Ovary (tissue), 9 donors: ENCODE measurements around the gene KLK15. TPM values are rescaled to one million over a fixed set of nuclear protein-coding genes. Genes with fewer than 3 reads are reported as not detected.

Source experiments
- DNase-seq, 5 donors: peaks; one replicate each; pipeline ENCODE4 v3.0.0-alpha.2; 2019 to 2020
- H3K27ac ChIP-seq, 2 donors: fragments of 200-600 bp; one replicate each; pipeline versions ENCODE4 v1.5.1 to v1.8.0; 2019 to 2022
- H3K27me3 ChIP-seq: fragments of 200-600 bp; one replicate; pipeline ENCODE4 v1.8.0; 2022
- H3K36me3 ChIP-seq: fragments of 200-600 bp; sonication (generic); one replicate; pipeline ENCODE4 v1.5.1; 2019
- H3K4me1 ChIP-seq: one replicate; pipeline ENCODE4 v1.8.1; 2013; ENCODE audit warnings: mild to moderate bottlenecking, moderate library complexity; ENCODE audit not compliant: insufficient read depth
- H3K4me3 ChIP-seq: fragments of 200-600 bp; sonication (generic); one replicate; pipeline ENCODE4 v1.5.1; 2017
- H3K9me3 ChIP-seq, 2 donors: fragments of 200-600 bp in 1 of 2; sonication (generic) in 1 of 2; one replicate each; pipeline versions ENCODE4 v1.5.1 to v1.8.1; 2013 to 2019; ENCODE audit warnings: mild to moderate bottlenecking in 1 of 2, moderate library complexity in 1 of 2
- CTCF ChIP-seq, 3 donors: fragments of 450-650 bp in 2 of 3; fragments of 200-600 bp in 1 of 3; IDR thresholded peaks; one replicate each; pipeline versions ENCODE4 v1.5.1 to v1.8.0; 2016 to 2022; ENCODE audit warnings: antibody characterized with exemption in 3 of 3, mild to moderate bottlenecking in 1 of 3
- EP300 ChIP-seq: sonication (generic); formaldehyde crosslinking; IDR thresholded peaks from one replicate; pipeline ENCODE4 v1.6.1; 2017; ENCODE audit warnings: antibody characterized with exemption
- POLR2A ChIP-seq: fragments of 450-650 bp; IDR thresholded peaks from one replicate; pipeline ENCODE4 v1.6.1; 2017; ENCODE audit warnings: antibody characterized with exemption, mild to moderate bottlenecking, moderate library complexity
- WGBS, 3 donors: extraction: QIAGEN DNeasy Blood & Tissue Kit in 1 of 3; methylation state at CpG; one replicate each; pipeline versions ENCODE4 v1.1.5 to v1.1.7; 2013 to 2017; 5-methylcytosine and 5-hydroxymethylcytosine counted together
- intact Hi-C, 4 donors: fragments of 100-400 bp; cut with DNase I; formaldehyde crosslinking; loops; one replicate each; pipeline versions ENCODE4 v1.11.0 to v1.15.1; 2022 to 2023
- polyA plus RNA-seq, 2 donors: library from polyadenylated mRNA; stranded (reverse); fragments of 200-250 nt in 1 of 2; fragments of 350-450 nt in 1 of 2; fragmentation: Illumina TruSeq in 1 of 2; extraction: RNeasy Lipid Tissue Mini Kit (QIAGEN cat#74804) in 1 of 2; gene quantifications; one replicate each; pipeline ENCODE4 v1.2.3, GENCODE V29; 2013 to 2014
- total RNA-seq, 7 donors: library from RNA; depleted of rRNA in 2 of 7; stranded (reverse); fragments of >200 nt in 2 of 7; fragmentation: NEBNext Ultra II Directional in 3 of 7; extraction: Animal tissue kit (Norgen Biotek cat#: 25700) in 3 of 7; gene quantifications; one replicate each; pipeline versions ENCODE4 v1.1.0 to v1.2.4, GENCODE V29; 2016 to 2023
- donor health status: DM: no; HTN: no; CAD: no; lungs with moderate emphysema.
- donor health status: DM: no; HTN: no; CAD: no.
- donor health status: Bipolar disorder and iron deficiency.
- donor health status: DM: yes; HTN: yes; CAD: no.
- donor health status: DM: no; HTN: no; CAD: no.
- donor health status: DM: yes; HTN: yes; CAD: no.

The KLK15 gene
- total and polyA plus RNA-seq, 9 donors: not detected

DNA sequence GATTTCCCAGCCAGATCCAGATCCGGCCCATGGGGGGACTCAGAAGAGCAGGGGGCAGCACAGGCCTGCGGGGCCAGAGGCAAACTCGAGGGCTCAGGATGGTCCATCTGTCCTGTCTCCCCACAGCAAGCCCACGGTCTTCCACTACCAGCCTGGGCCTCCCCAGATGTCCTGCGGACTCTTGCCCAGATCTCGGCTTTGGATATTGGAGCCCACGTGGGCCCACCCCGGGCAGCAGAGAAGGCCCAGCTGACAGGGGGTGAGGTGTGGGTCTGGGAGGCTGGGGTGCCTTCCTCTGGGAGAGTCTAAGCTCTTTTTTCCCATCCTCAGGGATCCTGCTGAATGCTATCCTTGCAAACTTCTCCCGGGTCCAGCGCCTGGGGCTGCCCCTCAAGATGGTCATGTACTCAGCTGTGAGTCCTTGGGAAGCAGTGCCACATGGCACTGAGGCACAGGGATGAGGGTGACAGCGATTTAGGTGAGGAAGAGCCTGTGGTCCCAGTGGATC is 39.8 kb downstream of the KLK15 start:
- Histone ChIP-seq H3K27me3 (no peaks in the 10 kb centered on the region), H3K4me1 (no peaks in the 10 kb centered on the region), H3K36me3 (no peaks in the 10 kb centered on the region), H3K27ac (no peak overlapping the region), H3K9me3 (no peaks in the 10 kb centered on the region), H3K4me3 (no peak overlapping the region)
- intact Hi-C loops: loop anchor here in 1 of 4 donors (10.0 kb wide), 1 partner anchor 279 kb away; the partner anchor contains the start of genes ASPDH and JOSD2
- no peak for DNase-seq
- WGBS, 3 donors: 47 to 65% (median 49%) methylated on average over 11 of the region's 11 CpGs
- no peak for TF ChIP-seq EP300
- TF ChIP-seq CTCF (IDR thresholded peaks at IDR 0.05): no peak
- no peak for TF ChIP-seq POLR2A

GRCh38 chr19:50792272-50793250 is 40.8 kb downstream of the KLK15 start:
- DNase-seq: no peak
- TF ChIP-seq POLR2A (no peak), CTCF (IDR thresholded peaks at IDR 0.05) (no peak), EP300 (no peak)
- H3K27me3 ChIP-seq: no peaks in the 10 kb centered on the region
- no peak overlapping the region for H3K27ac ChIP-seq
- no peaks in the 10 kb centered on the region for H3K9me3 ChIP-seq
- intact Hi-C loops: loop anchor here in 1 of 4 donors (10.0 kb wide), 1 partner anchor 278 kb away; the partner anchor contains the start of genes ASPDH and JOSD2
- H3K36me3 ChIP-seq: no peaks in the 10 kb centered on the region
- H3K4me3 ChIP-seq: no peak overlapping the region
- WGBS, 3 donors: 83 to 91% (median 84%) methylated on average over 13 of the region's 13 CpGs
- H3K4me1 ChIP-seq: no peaks in the 10 kb centered on the region

- H3K27ac ChIP-seq: no peak overlapping the region
- DNase-seq: no peak
- no peak overlapping the region for H3K4me3 ChIP-seq
- no peaks in the 10 kb centered on the region for H3K36me3 ChIP-seq
- WGBS, 3 donors: 67 to 75% (median 68%) methylated on average over 43 to 47 of the region's 47 CpGs
- no peaks in the 10 kb centered on the region for H3K9me3 ChIP-seq
- TF ChIP-seq POLR2A: no peak
- TF ChIP-seq CTCF (IDR thresholded peaks at IDR 0.05): no peak
- no peaks in the 10 kb centered on the region for H3K27me3 ChIP-seq
- intact Hi-C loops: loop anchor here in 1 of 4 donors (10.0 kb wide), 1 partner anchor 277 kb away; the partner anchor contains the start of genes ASPDH and JOSD2
- no peaks in the 10 kb centered on the region for H3K4me1 ChIP-seq
Measured at GRCh38 chr19:50791594-50792271, 41.6 kb downstream of the KLK15 start.

- Histone ChIP-seq H3K4me3 (no peak overlapping the region), H3K36me3 (no peaks in the 10 kb centered on the region), H3K9me3 (no peaks in the 10 kb centered on the region), H3K27ac (no peak overlapping the region), H3K27me3 (no peaks in the 10 kb centered on the region), H3K4me1 (no peaks in the 10 kb centered on the region)
- DNase-seq: no peak
- TF ChIP-seq CTCF (IDR thresholded peaks at IDR 0.05) (no peak), EP300 (no peak), POLR2A (no peak)
- intact Hi-C loops: loop anchor here in 1 of 4 donors (10.0 kb wide), 1 partner anchor 276 kb away; the partner anchor contains the start of genes ASPDH and JOSD2
- 68 to 76% (median 70%) methylated on average over 6 of the region's 6 CpGs for WGBS, 3 donors
Measured at GRCh38 chr19:50790922-50791467, 42.4 kb downstream of the KLK15 start.
